Measurements from ENCODE around the gene AP2A1.
A peak's percentile ranks its signal among the peaks of the same experiment; 100 is the strongest.

AP2A1 gene

GRCh38 chr19:49766007-49766929 is 533 bp upstream of the AP2A1 start:
- peak; percentile 100 for DNase-seq (ENCODE audit: low spot score)

DNA sequence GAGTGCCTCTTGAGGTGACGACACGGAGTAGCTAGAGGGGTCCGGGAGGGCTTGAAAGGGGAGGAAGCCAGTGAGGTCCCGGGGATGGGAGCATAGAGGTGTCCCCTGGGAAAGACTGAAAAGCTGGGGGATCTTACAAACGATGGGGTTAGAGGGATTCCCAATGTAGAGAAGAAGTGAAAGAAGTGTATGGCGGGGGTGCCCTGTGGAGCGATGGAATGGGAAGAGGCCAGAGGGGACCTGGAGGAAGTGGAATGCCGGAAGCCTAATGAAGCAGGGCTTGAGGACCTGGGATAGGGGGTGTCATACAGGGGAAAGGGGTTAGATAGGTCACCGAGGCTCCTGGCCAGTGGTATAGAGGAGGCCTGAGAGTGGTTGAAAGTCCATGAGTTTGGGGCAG is 580 bp downstream of the AP2A1 start:
- DNase-seq (ENCODE audit: low spot score) = no peak

- no peak for DNase-seq (ENCODE audit: low spot score)
Observed at GRCh38 chr19:49767967-49768581, 1.3 kb downstream of the AP2A1 start.

- no peak for DNase-seq (ENCODE audit: low spot score)
Observed at GRCh38 chr19:49770529-49770928, 3.7 kb downstream of the AP2A1 start.

GRCh38 chr19:49771674-49772139 is 4.9 kb downstream of the AP2A1 start:
- no peak for DNase-seq (ENCODE audit: low spot score)

- no peak for DNase-seq (ENCODE audit: low spot score)
Observed at GRCh38 chr19:49772850-49773432, 6.1 kb downstream of the AP2A1 start.

GRCh38 chr19:49773663-49774350 is 7.0 kb downstream of the AP2A1 start:
- DNase-seq (ENCODE audit: low spot score) = no peak

GRCh38 chr19:49774969-49775368 is 8.2 kb downstream of the AP2A1 start:
- no peak for DNase-seq (ENCODE audit: low spot score)

DNA sequence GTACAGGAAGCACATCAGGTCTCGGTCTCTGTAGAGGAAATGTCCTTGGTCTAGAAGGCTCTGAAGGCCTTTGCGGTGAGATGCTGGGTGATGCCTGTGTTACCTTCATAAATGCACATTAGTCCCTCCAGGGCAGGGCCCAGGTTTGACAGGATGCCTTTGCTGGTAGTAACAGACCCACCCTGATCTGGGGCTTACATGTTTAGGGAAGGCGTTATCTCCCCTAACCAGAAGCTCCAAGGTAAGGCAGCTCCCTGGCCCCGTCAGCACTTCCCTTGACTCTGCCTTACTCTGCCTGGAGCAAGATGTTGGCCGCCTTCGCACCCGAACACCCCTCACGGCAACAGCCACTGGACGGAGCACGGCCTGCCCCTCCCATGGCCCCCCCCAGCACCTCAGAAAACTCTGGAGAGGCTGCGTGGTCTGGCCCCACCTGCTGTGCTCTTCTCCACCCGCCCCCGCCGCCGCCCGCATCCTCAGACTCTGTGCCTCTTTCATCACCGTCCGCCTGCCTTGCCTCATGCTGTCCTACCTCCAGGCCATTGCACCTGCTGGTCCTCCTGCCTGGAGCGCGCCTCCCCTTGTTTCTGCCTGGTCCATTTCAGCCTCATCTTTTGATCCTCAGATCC is 9.1 kb downstream of the AP2A1 start:
- DNase-seq (ENCODE audit: low spot score) = no peak

DNA sequence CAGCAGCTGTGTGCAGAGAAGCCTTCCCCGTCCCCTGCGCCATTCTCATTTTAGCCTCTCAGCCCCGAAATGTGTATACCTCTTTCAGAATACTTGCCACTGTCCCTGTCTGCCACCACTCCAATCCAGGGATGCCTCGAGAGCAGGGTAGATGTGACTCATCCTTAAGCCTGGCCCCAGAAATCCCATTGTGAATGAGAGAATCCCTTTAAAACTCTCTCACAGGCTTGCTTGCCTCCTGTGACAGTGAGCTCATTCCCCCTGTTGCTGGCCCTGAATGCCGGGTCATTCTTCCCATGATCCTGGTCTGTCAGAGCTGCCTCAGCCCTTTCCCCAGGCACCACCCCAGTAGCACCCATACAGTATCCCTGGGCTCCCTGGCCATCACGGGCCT is 9.6 kb downstream of the AP2A1 start:
- no peak for DNase-seq (ENCODE audit: low spot score)

DNA sequence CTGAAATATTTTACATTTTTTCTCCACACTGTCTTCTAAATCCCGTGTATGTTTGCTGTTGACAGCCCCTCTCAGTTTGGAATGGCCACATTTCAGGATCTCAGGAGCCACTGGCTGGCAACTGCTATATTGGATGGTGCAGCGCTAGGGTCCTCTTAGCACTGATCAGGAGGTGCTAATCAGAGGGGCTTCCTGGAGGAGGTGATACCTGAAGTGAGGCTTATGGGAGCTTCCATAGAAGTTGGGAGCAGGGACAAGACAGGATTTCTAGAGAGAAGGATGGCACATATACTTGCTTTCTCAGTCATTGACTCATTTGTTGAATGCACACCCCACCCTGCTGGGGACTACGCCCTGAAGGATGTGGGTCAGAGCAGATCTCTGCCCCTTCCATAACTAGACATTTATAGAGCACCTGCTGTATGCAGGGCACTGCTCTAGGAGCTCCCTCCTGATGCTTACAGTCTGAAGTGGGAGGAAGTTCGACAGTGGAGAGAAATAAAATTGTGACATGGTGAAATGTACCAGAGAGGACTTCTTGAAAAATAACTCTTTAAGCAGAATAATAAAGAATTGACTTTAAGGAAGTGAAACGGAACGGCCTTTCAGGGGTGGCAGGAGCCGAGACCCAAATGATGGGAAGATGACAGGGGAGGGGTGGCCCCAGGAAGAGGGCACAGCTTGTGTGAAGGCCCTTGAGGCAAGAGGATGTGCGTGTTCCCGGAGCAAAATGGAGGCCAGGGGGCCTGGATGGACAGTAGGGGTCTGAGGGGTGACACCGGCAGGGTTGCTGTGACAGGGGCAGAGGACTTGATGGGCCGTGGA is 13.1 kb downstream of the AP2A1 start:
- DNase-seq (ENCODE audit: low spot score) = no peak

DNA sequence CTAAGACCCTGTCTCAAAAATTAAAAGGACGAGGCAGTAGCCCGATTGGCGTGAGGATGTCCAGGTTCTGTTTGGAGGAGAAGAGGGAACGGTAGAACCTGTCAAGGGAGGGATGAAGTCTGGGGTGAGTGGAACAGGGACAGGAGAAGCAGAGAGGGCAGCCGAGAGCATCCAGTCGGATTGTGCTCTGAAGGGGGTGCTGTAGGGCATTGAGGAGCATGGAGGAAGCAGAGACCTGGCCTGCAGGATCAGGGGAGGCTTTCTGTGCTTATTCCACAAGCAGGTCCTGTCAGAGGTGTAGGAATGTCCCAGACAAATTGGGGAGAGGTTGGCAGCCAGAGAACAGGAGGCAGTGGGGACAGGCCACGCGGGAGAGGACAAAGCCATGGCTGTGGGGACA is 14.1 kb downstream of the AP2A1 start:
- no peak for DNase-seq (ENCODE audit: low spot score)

- no peak for DNase-seq (ENCODE audit: low spot score)
Observed at GRCh38 chr19:49781394-49781793, 14.6 kb downstream of the AP2A1 start.

DNA sequence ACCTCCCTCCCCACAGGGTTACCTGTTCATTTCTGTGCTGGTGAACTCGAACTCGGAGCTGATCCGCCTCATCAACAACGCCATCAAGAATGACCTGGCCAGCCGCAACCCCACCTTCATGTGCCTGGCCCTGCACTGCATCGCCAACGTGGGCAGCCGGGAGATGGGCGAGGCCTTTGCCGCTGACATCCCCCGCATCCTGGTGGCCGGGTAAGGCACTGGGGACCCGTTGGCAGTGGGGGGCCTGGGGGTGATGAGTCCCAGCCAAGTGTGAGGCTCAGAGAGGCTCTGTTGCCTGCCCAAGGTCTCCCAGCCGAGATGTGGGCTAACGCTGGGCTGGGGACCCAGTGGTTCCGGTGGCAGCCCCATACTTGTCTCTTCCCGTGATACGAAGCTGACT is 15.7 kb downstream of the AP2A1 start:
- DNase-seq (ENCODE audit: low spot score) = no peak

DNA sequence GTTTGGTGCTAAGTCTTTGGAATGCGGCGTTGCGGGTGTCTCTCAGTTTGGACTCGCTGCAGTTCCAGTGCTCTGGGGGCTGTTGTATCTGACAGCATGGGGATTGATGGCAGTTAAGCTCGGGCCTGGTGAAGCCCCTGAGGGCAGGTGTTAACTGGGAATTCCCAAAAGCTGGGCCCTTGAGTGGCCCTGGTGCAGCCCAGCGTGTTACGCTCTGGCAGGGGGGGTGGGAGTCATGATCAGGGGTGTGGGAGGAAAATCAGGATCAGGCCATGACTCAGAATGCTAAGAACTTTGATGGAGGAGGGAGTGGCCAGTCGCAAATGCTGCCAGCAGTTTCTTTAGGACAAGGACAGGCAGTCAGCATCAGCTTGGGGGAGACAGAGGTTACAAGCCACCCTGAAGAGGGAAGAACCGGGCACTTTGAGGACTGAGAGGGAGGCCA is 19.6 kb downstream of the AP2A1 start:
- DNase-seq (ENCODE audit: low spot score) = no peak

DNA sequence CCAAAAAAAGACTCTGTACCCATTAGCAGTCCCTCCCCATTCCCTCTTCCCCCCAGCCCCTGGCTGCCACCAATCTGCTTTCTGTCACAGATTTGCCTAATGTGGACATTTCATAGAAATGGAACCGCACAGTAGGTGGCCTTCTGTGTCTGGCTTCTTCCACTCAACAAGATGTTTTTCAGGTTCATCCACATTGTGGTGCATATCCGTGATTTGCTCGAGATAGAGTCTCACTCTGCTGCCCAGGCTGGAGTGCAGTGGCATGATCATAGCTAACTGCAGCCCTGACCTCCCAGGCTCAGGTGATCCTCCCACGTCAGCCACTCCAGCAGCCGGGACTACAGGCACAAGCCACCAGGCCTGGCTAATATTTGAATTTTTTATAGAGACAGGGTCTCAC is 20.9 kb downstream of the AP2A1 start:
- no peak for DNase-seq (ENCODE audit: low spot score)

DNA sequence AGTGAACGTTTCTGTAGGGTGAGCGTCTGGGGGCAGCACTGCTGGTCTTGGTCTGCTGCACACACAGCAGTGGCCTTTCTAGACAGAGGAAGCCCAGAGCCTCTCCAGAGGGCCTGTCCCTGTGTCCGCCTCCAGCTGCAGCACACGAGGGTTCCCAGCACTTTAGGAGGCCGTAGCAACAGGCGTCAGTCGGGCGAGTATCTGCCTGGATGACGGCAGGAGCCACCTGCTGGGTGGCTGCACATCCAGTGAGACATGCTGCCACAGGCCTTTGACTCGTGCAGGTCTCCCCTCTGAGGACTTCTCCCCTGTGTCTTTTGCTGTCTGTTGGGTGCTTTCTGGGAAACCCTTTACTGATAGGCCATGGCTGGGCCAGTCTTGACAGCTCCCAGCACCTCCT is 22.1 kb downstream of the AP2A1 start:
- no peak for DNase-seq (ENCODE audit: low spot score)

DNA sequence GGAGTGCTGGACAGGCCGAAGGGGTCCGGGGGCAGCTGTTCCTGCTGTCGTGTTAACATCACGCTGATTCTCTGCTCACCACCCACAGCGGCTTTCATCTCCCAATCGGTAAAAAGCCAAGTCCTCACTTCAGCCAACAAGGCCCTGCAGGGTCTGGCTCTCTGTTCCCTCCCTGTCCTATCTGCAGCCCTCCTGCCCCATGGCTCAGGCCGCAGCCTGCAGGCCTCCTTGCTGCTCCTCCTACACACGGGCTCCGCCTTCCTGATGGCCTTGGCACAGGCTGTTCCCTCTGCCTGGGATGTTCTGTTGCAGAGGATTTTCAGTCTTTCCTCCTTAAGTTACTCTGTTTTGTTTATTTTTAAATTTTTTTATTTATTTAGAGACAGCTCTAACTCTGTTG is 24.1 kb downstream of the AP2A1 start:
- no peak for DNase-seq (ENCODE audit: low spot score)

GRCh38 chr19:49791776-49792445 is 25.1 kb downstream of the AP2A1 start:
- no peak for DNase-seq (ENCODE audit: low spot score)

DNA sequence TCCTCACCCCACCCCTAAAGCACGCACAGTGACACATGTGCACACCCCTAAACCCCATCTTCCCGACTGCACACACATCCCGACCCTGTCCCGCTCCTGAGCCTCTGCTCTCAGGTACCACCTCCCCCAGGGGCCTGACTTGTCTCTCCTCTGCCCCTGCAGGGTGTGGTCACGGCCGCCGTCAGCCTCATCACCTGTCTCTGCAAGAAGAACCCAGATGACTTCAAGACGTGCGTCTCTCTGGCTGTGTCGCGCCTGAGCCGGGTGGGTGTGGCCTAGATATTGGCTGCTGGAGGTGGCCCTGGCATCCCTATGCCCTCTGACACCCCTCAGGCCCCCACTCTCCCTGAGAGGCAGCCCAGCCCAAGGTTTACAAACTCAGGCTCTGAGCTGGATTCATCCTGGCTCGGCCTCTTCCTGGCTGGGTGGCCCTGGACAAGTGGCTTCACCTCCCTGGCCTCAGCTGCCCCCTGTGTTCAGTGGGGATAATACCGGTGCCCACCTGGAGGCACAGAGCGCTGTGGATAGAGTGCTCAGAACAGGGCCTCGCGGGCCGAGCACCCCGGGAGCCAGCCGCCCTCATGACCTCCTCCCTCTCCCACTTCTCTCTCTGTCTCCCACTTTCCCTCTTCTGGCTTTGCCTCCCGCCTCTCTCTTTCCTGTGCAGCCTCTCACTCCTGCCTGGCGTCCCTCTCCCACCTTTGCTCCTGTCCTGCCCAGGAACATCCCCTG is 26.2 kb downstream of the AP2A1 start:
- no peak for DNase-seq (ENCODE audit: low spot score)

Measured in kidney capillary endothelial cell (primary cell).